ENCODE data around the gene EML2. TPM values are rescaled to one million over a fixed set of nuclear protein-coding genes. Genes with fewer than 3 reads are reported as not detected.

EML2 gene
- total RNA-seq, 4 donors from 2014 or later, result 18.0 to 22.4 (median 19.9) TPM

GRCh38 chr19:45601115-45601514 is 38.1 kb downstream of the EML2 start:
- no peak for TF ChIP-seq CTCF (IDR thresholded peaks at IDR 0.05)
- DNase-seq (ENCODE audit: low spot score), result no peak
- ATAC-seq (ENCODE audit: low FRiP score), result no peak

- no peak for DNase-seq (ENCODE audit: low spot score)
- no peak for TF ChIP-seq CTCF (IDR thresholded peaks at IDR 0.05)
- no peak for ATAC-seq (ENCODE audit: low FRiP score)
Measured at GRCh38 chr19:45600340-45600885, 38.8 kb downstream of the EML2 start.

- no peak for TF ChIP-seq CTCF (IDR thresholded peaks at IDR 0.05)
Measured at GRCh38 chr19:45599286-45599685, 39.9 kb downstream of the EML2 start.

GRCh38 chr19:45598267-45599001 is 40.8 kb downstream of the EML2 start:
- ATAC-seq (ENCODE audit: low FRiP score) (no peak), DNase-seq (ENCODE audit: low spot score) (no peak)
- no peak for TF ChIP-seq CTCF (IDR thresholded peaks at IDR 0.05)

More at GRCh38 chr19:45599286-45599685, 39.9 kb downstream of the EML2 start:
- DNase-seq (ENCODE audit: low spot score) (no peak), ATAC-seq (ENCODE audit: low FRiP score) (no peak)

GRCh38 chr19:45597425-45598111 is 41.6 kb downstream of the EML2 start:
- ATAC-seq (ENCODE audit: low FRiP score) (no peak), DNase-seq (ENCODE audit: low spot score) (no peak)
- TF ChIP-seq CTCF (IDR thresholded peaks at IDR 0.05), result no peak

GRCh38 chr19:45595814-45596213 is 43.4 kb downstream of the EML2 start:
- ATAC-seq (ENCODE audit: low FRiP score) (no peak), DNase-seq (ENCODE audit: low spot score) (no peak)
- no peak for TF ChIP-seq CTCF (IDR thresholded peaks at IDR 0.05)
